Stimulated activated CD8-positive, alpha-beta memory T cell treated with anti-CD3 and anti-CD28 coated beads, Interleukin-12 subunit alpha, Interleukin-12 subunit beta, amount 100 ng/mL, for 4 hours (primary cell): ENCODE results near the gene HSPB1.
"Not testable (repeated sequence)": the region's sequence is repeated elsewhere in the genome, so short reads cannot be mapped to it uniquely, and the experiment has no call there.

Experiments used
- DNase-seq: peaks from one replicate; pipeline ENCODE4 v3.0.0-alpha.2; 2020; ENCODE audit warnings: low read depth

HSPB1 gene

GRCh38 chr7:76308874-76309273 is 6.4 kb downstream of the HSPB1 start:
- not testable (repeated sequence) for DNase-seq

- DNase-seq, result not testable (repeated sequence)
Measured at GRCh38 chr7:76309341-76310101, 7.0 kb downstream of the HSPB1 start.

- DNase-seq, result no peak
Measured at GRCh38 chr7:76310102-76310957, 7.9 kb downstream of the HSPB1 start.

- not testable (repeated sequence) for DNase-seq
Measured at GRCh38 chr7:76311838-76312237, 9.4 kb downstream of the HSPB1 start.

- DNase-seq, result peak; percentile 89
Measured at GRCh38 chr7:76314042-76314721, 11.7 kb downstream of the HSPB1 start.

GRCh38 chr7:76314740-76315139 is 12.3 kb downstream of the HSPB1 start:
- DNase-seq, result not testable (repeated sequence)

GRCh38 chr7:76315364-76315763 is 12.9 kb downstream of the HSPB1 start:
- DNase-seq, result no peak

GRCh38 chr7:76316984-76317781 is 14.7 kb downstream of the HSPB1 start:
- DNase-seq, result no peak

- DNase-seq, result peak; percentile 92
Measured at GRCh38 chr7:76317782-76318487, 15.5 kb downstream of the HSPB1 start.

- peak; percentile 42 for DNase-seq
Measured at GRCh38 chr7:76318488-76319353, 16.2 kb downstream of the HSPB1 start.

- DNase-seq, result no peak
Measured at GRCh38 chr7:76325092-76325491, 22.6 kb downstream of the HSPB1 start.

GRCh38 chr7:76325811-76326210 is 23.3 kb downstream of the HSPB1 start:
- no peak for DNase-seq

GRCh38 chr7:76326646-76327233 is 24.3 kb downstream of the HSPB1 start:
- DNase-seq, result no peak

- DNase-seq, result no peak
Measured at GRCh38 chr7:76327610-76328009, 25.1 kb downstream of the HSPB1 start.

GRCh38 chr7:76328389-76328788 is 25.9 kb downstream of the HSPB1 start:
- no peak for DNase-seq

GRCh38 chr7:76329479-76329878 is 27.0 kb downstream of the HSPB1 start:
- no peak for DNase-seq

- no peak for DNase-seq
Measured at GRCh38 chr7:76330261-76330660, 27.8 kb downstream of the HSPB1 start.

- DNase-seq, result no peak
Measured at GRCh38 chr7:76330673-76331072, 28.2 kb downstream of the HSPB1 start.

- DNase-seq, result no peak
Measured at GRCh38 chr7:76332078-76332477, 29.6 kb downstream of the HSPB1 start.
